ENCODE measurements around the gene GPR52. TPM values are rescaled to one million over a fixed set of nuclear protein-coding genes. Genes with fewer than 3 reads are reported as not detected.

GPR52 gene
- total and polyA plus RNA-seq, 2 of the 4 experiments (the other 2 are of a cell fraction): 0.90 TPM; not detected in 1

GRCh38 chr1:174445817-174446216, 1.9 kb upstream of the GPR52 start:
- Histone ChIP-seq H3K4me2 (ENCODE audit: low read depth, low read length) (no peak overlapping the region), H3K36me3 (ENCODE audit: control insufficient read depth, insufficient read depth, low read length) (no peaks in the 10 kb centered on the region), H3K4me1 (ENCODE audit: control insufficient read depth, insufficient read depth, low read length) (no peaks in the 10 kb centered on the region), H3K14ac (replicated peaks; ENCODE audit: low read depth, low read length) (no peak overlapping the region), H3K9me1 (ENCODE audit: insufficient read depth, low read length) (no peaks in the 10 kb centered on the region; the same call in 1 of the 2 replicates), H2AFZ (replicated peaks; ENCODE audit: low read length, poor library complexity) (no peak overlapping the region), H3K56ac (ENCODE audit: extremely low read depth, insufficient read depth, low read length) (no peak overlapping the region), H3K23ac (ENCODE audit: low read depth, low read length) (no peak overlapping the region), H3K79me1 (ENCODE audit: low read depth in 1 of 2, low read length in 2 of 2) (no peaks in the 10 kb centered on the region), H2BK5ac (ENCODE audit: low read depth, low read length, poor library complexity, severe bottlenecking) (no peak overlapping the region), H3K9ac (ENCODE audit: low read depth, low read length) (no peak overlapping the region), H3K4ac (ENCODE audit: low read depth, low read length) (no peak overlapping the region), H3K27me3 (ENCODE audit: control insufficient read depth, insufficient read depth, low read length) (no peaks in the 10 kb centered on the region), H2AK9ac (replicated peaks; ENCODE audit: low read depth, low read length, poor library complexity) (no peak overlapping the region), H3K18ac (ENCODE audit: low read depth, low read length) (no peak overlapping the region), H2BK20ac (ENCODE audit: low read depth, low read length) (no peak overlapping the region), H2AK5ac (ENCODE audit: low read depth, low read length) (no peak overlapping the region), H2BK15ac (ENCODE audit: low read depth, low read length) (no peak overlapping the region), H4K5ac (ENCODE audit: low read depth, low read length) (no peak overlapping the region), H3K4me3 (ENCODE audit: insufficient read depth, low read depth, low read length) (no peak overlapping the region), H4K91ac (ENCODE audit: insufficient read depth, low read depth, low read length) (no peak overlapping the region), H4K8ac (ENCODE audit: low read depth in 2 of 2, low read length in 2 of 2) (no peak overlapping the region), H3K27ac (ENCODE audit: insufficient read depth, low read length) (no peak overlapping the region), H3K9me3 (ENCODE audit: control insufficient read depth, insufficient read depth, low read length) (no peaks in the 10 kb centered on the region), H2BK120ac (ENCODE audit: low read depth, low read length) (no peak overlapping the region), H4K20me1 (ENCODE audit: insufficient read depth, low read length) (no peaks in the 10 kb centered on the region)
- ChIA-PET POLR2A (ENCODE audit: unreplicated experiment) (no interaction called here), CTCF (no interaction called here)
- intact Hi-C loops (cut with micrococcal nuclease) (no loop called here), in situ Hi-C loops (cut with MboI; ENCODE audit: low sequenced_read_pairs) (no loop called here), dilution Hi-C loops (cut with HindIII; ENCODE audit: low sequenced_read_pairs, unreplicated experiment) (no loop called here)
- DNase-seq (no peak), ATAC-seq (ENCODE audit: low read depth) (no peak)
- no peak for TF ChIP-seq RAD21 (IDR thresholded peaks at IDR 0.05; ENCODE audit: low read length)
- TF ChIP-seq, protein P1, sequence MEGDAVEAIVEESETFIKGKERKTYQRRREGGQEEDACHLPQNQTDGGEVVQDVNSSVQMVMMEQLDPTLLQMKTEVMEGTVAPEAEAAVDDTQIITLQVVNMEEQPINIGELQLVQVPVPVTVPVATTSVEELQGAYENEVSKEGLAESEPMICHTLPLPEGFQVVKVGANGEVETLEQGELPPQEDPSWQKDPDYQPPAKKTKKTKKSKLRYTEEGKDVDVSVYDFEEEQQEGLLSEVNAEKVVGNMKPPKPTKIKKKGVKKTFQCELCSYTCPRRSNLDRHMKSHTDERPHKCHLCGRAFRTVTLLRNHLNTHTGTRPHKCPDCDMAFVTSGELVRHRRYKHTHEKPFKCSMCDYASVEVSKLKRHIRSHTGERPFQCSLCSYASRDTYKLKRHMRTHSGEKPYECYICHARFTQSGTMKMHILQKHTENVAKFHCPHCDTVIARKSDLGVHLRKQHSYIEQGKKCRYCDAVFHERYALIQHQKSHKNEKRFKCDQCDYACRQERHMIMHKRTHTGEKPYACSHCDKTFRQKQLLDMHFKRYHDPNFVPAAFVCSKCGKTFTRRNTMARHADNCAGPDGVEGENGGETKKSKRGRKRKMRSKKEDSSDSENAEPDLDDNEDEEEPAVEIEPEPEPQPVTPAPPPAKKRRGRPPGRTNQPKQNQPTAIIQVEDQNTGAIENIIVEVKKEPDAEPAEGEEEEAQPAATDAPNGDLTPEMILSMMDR (conservative IDR thresholded peaks at IDR 0.05; ENCODE audit: low read depth, low read length): no peak
- TF ChIP-seq MXI1 (IDR thresholded peaks at IDR 0.05; ENCODE audit: borderline replicate concordance, low read depth, low read length): no peak
- no TSS peak for BruUV-seq (replicated peaks)
- WGBS, 2 experiments (ENCODE audit: extremely low coverage in 2 of 2, insufficient read length in 1 of 2): 80% methylated on average over 1 of the region's 6 CpGs; no CpG with 5 or more reads in 1 of the 2 experiments

Data from IMR-90 (cell line).